ENCODE measurements around the gene HBG1. TPM values are rescaled to one million over a fixed set of nuclear protein-coding genes. Genes with fewer than 3 reads are reported as not detected.

The HBG1 gene
- total and polyA plus RNA-seq, 2 donors (not counting 3 experiments of a cell fraction or from before 2014, with no cell fraction given), result 0.72 TPM; not detected in 1

- peak; percentile 28 for FAIRE-seq
- Histone ChIP-seq H4K20me1 (replicated peaks; ENCODE audit: control insufficient read depth, extremely low read depth, insufficient read depth, low read length) (no peaks in the 10 kb centered on the region), H3K27ac (ENCODE audit: insufficient read depth, low read depth, low read length) (no peak overlapping the region), H3K9me3 (replicated peaks; ENCODE audit: control insufficient read depth, insufficient read depth, low read length) (no peaks in the 10 kb centered on the region), H3K4me3 (replicated peaks in 1 of 3; ENCODE audit: insufficient read depth in 1 of 3, low read depth in 1 of 3, low read length in 3 of 3) (no peak overlapping the region), H2AFZ (ENCODE audit: low read depth, low read length) (no peak overlapping the region), H3K9me1 (replicated peaks; ENCODE audit: control insufficient read depth, extremely low read depth, insufficient read depth, low read length) (no peaks in the 10 kb centered on the region), H3K79me2 (ENCODE audit: control insufficient read depth, insufficient read depth, low read length) (no peaks in the 10 kb centered on the region), H3K36me3 (ENCODE audit: control insufficient read depth in 2 of 2, extremely low read depth in 1 of 2, insufficient read depth in 2 of 2, low read length in 2 of 2) (no peaks in the 10 kb centered on the region), H3K4me2 (ENCODE audit: insufficient read depth, low read length) (no peak overlapping the region), H3K4me1 (ENCODE audit: control insufficient read depth, extremely low read depth, insufficient read depth, low read length) (no peaks in the 10 kb centered on the region), H3K9ac (replicated peaks; ENCODE audit: extremely low read depth, insufficient read depth, low read length) (no peak overlapping the region), H3K27me3 (ENCODE audit: control insufficient read depth in 2 of 2, insufficient read depth in 2 of 2, low read length in 2 of 2) (no peaks in the 10 kb centered on the region)
- no peak for TF ChIP-seq CTCF (IDR thresholded peaks at IDR 0.05; ENCODE audit: extremely low read depth in 1 of 2, insufficient read depth in 1 of 2, low read depth in 1 of 2, low read length in 2 of 2)
- TF ChIP-seq FOS (IDR thresholded peaks at IDR 0.05; ENCODE audit: borderline replicate concordance, insufficient read depth, low read length), result no peak
- no peak for TF ChIP-seq EZH2 (IDR thresholded peaks at IDR 0.05; ENCODE audit: borderline replicate concordance, low read depth, low read length, severe bottlenecking)
- TF ChIP-seq JUN (IDR thresholded peaks at IDR 0.05; ENCODE audit: borderline replicate concordance, insufficient read depth, insufficient read length, low read depth), result no peak
- TF ChIP-seq MYC (IDR thresholded peaks at IDR 0.05; ENCODE audit: low read depth, low read length), result no peak
- TF ChIP-seq POLR2A (IDR thresholded peaks at IDR 0.05; ENCODE audit: low read depth, low read length), result no peak
- no peak for TF ChIP-seq POLR2AphosphoS5 (IDR thresholded peaks at IDR 0.05; ENCODE audit: insufficient read depth, low read depth, low read length)
- no peak for TF ChIP-seq GATA2 (IDR thresholded peaks at IDR 0.05; ENCODE audit: insufficient read depth, insufficient read length, low read depth, low read length)
- no peak for TF ChIP-seq MAX (IDR thresholded peaks at IDR 0.05; ENCODE audit: insufficient read depth, insufficient read length)
- no TSS peak for BruUV-seq (replicated peaks)
- dilution Hi-C loops (cut with MboI; ENCODE audit: extremely low pct_ligation_motif_present, low sequenced_read_pairs) (no loop called here), intact Hi-C loops (cut with micrococcal nuclease) (no loop called here)
- POLR2A ChIA-PET, result no interaction called here
- CTCF ChIA-PET, result no interaction called here
- DNase-seq (ENCODE audit: low read depth, low spot score), result no peak
These were observed 9.6 kb downstream of the HBG1 start for GRCh38 chr11:5240056-5240455.

Data from endothelial cell of umbilical vein (primary cell).